ENCODE data around the gene TVP23A.

DNA sequence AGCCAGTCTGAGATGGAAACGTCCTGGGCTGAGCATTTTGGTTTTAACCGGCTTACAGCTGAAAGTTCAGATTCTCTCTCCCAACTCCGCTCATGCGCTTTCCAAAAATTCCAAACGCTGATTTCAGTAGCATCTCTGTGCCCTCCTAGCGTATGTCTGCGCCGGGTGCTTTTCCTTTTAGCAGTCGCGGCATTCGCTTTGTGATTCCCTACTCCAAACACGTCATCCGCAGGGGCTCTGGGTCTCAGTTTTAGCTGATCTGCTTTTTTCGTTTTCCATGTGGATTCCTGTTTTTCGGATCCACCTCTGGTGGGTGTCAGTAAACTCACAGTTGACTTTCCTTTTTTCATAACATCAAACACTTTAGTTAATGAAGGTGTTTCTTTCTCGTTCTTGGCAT, 22.1 kb upstream of the TVP23A start:
- TF ChIP-seq ZNF121 (tag by site-specific recombination; IDR thresholded peaks at IDR 0.05) (no peak), ZNF302 (tag by site-specific recombination; IDR thresholded peaks at IDR 0.05; ENCODE audit: low read depth) (no peak), REST (tag by site-specific recombination; IDR thresholded peaks at IDR 0.05) (no peak), CTCF (tag by site-specific recombination; IDR thresholded peaks at IDR 0.05) (no peak), ZNF274 (IDR thresholded peaks at IDR 0.05; ENCODE audit: low read length) (no peak), ZNF274 (tag by site-specific recombination; IDR thresholded peaks at IDR 0.05; ENCODE audit: borderline replicate concordance) (no peak), ZNF776 (tag by site-specific recombination; IDR thresholded peaks at IDR 0.05; ENCODE audit: borderline replicate concordance) (no peak), ZNF423 (tag by site-specific recombination; IDR thresholded peaks at IDR 0.05) (no peak), ZFP37 (tag by site-specific recombination; IDR thresholded peaks at IDR 0.05) (no peak), ZNF239 (tag by site-specific recombination; IDR thresholded peaks at IDR 0.05) (no peak), ZNF621 (tag by site-specific recombination; IDR thresholded peaks at IDR 0.05) (no peak), ZNF513 (tag by site-specific recombination; IDR thresholded peaks at IDR 0.05) (no peak)

Data from HEK293 (cell line).